Measurements from ENCODE around the gene TLR3.

DNA sequence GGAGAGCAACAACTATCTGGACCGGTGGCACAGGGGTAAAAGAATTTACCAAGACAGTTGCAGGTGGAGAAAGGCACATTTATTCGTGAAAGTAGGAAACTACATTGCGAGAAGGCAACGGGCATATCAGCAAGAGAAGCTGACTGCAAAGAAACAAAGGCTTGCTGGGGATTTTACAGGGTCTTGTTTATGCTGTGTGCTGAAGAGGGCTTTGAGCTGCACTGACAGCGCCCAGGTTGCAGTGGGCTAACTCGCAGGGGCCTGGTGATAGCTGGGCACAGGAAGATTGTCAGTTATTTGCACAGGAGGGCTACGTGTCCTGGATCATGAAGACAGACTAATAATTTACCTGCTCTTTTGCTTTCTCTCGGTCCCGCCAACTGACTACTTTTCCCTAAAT, 10.7 kb downstream of the TLR3 start:
- TF ChIP-seq POLR2AphosphoS5 (IDR thresholded peaks at IDR 0.05; ENCODE audit: low read length): no peak
- TF ChIP-seq, protein P1, sequence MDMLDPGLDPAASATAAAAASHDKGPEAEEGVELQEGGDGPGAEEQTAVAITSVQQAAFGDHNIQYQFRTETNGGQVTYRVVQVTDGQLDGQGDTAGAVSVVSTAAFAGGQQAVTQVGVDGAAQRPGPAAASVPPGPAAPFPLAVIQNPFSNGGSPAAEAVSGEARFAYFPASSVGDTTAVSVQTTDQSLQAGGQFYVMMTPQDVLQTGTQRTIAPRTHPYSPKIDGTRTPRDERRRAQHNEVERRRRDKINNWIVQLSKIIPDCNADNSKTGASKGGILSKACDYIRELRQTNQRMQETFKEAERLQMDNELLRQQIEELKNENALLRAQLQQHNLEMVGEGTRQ (IDR thresholded peaks at IDR 0.05; ENCODE audit: borderline replicate concordance, low read depth, low read length): no peak
- TF ChIP-seq, protein P2, sequence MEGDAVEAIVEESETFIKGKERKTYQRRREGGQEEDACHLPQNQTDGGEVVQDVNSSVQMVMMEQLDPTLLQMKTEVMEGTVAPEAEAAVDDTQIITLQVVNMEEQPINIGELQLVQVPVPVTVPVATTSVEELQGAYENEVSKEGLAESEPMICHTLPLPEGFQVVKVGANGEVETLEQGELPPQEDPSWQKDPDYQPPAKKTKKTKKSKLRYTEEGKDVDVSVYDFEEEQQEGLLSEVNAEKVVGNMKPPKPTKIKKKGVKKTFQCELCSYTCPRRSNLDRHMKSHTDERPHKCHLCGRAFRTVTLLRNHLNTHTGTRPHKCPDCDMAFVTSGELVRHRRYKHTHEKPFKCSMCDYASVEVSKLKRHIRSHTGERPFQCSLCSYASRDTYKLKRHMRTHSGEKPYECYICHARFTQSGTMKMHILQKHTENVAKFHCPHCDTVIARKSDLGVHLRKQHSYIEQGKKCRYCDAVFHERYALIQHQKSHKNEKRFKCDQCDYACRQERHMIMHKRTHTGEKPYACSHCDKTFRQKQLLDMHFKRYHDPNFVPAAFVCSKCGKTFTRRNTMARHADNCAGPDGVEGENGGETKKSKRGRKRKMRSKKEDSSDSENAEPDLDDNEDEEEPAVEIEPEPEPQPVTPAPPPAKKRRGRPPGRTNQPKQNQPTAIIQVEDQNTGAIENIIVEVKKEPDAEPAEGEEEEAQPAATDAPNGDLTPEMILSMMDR (IDR thresholded peaks at IDR 0.05 in 2 of 3, conservative IDR thresholded peaks at IDR 0.05 in 1 of 3; ENCODE audit: control insufficient read depth in 2 of 3, extremely low read depth in 1 of 3, insufficient read depth in 1 of 3, low read depth in 3 of 3, low read length in 3 of 3): no peak
- TF ChIP-seq, protein P3, sequence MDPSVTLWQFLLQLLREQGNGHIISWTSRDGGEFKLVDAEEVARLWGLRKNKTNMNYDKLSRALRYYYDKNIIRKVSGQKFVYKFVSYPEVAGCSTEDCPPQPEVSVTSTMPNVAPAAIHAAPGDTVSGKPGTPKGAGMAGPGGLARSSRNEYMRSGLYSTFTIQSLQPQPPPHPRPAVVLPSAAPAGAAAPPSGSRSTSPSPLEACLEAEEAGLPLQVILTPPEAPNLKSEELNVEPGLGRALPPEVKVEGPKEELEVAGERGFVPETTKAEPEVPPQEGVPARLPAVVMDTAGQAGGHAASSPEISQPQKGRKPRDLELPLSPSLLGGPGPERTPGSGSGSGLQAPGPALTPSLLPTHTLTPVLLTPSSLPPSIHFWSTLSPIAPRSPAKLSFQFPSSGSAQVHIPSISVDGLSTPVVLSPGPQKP (IDR thresholded peaks at IDR 0.05; ENCODE audit: low read depth, low read length): no peak
- no peak for TF ChIP-seq ZBED1 (IDR thresholded peaks at IDR 0.05; ENCODE audit: borderline replicate concordance)
- TF ChIP-seq TCF12 (IDR thresholded peaks at IDR 0.05; ENCODE audit: low read depth, low read length): no peak
